ENCODE results near the gene CFAP69.

The CFAP69 gene

GRCh38 chr7:90349305-90349704, 104.3 kb downstream of the CFAP69 start:
- TF ChIP-seq REST (IDR thresholded peaks at IDR 0.05; ENCODE audit: insufficient read depth in 1 of 2, low read depth in 2 of 2, low read length in 2 of 2) (no peak), POLR2AphosphoS5 (IDR thresholded peaks at IDR 0.05; ENCODE audit: low read depth, low read length) (no peak), SIN3A (IDR thresholded peaks at IDR 0.05; ENCODE audit: borderline replicate concordance, insufficient read depth, low read length) (no peak), FOXP2 (optimal IDR thresholded peaks at IDR 0.05; ENCODE audit: borderline replicate concordance, extremely low read depth, extremely low read length, insufficient read depth) (no peak), TAF1 (IDR thresholded peaks at IDR 0.05; ENCODE audit: borderline replicate concordance, insufficient read depth, low read length) (no peak)

DNA sequence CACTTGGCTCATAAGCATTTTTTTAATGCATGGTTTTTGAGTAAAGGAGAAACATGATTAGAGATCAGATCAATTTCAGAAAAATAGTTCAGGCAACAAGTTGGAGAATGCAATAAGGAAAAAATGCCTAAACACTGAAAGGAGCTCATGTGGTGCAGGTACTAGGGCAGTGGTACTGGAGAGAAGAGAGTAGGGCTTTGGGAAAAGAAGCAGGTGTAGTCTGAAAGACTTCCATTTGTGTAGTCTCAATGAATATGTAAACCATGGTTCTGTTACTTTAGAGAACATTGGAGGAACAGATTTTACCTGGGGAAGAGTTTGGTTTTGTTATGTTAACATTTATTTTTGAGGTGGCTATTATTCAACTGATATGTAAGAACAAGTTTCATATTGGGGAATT, 107.0 kb downstream of the CFAP69 start:
- no peak for TF ChIP-seq POLR2AphosphoS5 (IDR thresholded peaks at IDR 0.05; ENCODE audit: low read depth, low read length)
- no peak for TF ChIP-seq FOXP2 (optimal IDR thresholded peaks at IDR 0.05; ENCODE audit: borderline replicate concordance, extremely low read depth, extremely low read length, insufficient read depth)
- no peak for TF ChIP-seq REST (IDR thresholded peaks at IDR 0.05; ENCODE audit: insufficient read depth in 1 of 2, low read depth in 2 of 2, low read length in 2 of 2)
